CD14-positive monocyte (primary cell): ENCODE results near the gene PRPF31. TPM values are rescaled to one million over a fixed set of nuclear protein-coding genes. Genes with fewer than 3 reads are reported as not detected.
A peak's percentile ranks its signal among the peaks of the same experiment; 100 is the strongest.
"Not testable (repeated sequence)": the region's sequence is repeated elsewhere in the genome, so short reads cannot be mapped to it uniquely, and the experiment has no call there.

Experiments
- DNase-seq, 3 donors: peaks; one replicate each; pipeline ENCODE4 v3.0.0-alpha.2; 2011 to 2022
- H2AFZ ChIP-seq: 2 replicates; pipeline ENCODE4 v1.6.0; 2012; ENCODE audit warnings: mild to moderate bottlenecking, low read depth, low read length, inconsistent platforms; ENCODE audit not compliant: insufficient read depth, poor library complexity, severe bottlenecking
- H3K27ac ChIP-seq, 2 donors: 1 replicate in 1 of 2; 2 replicates in 1 of 2; pipeline ENCODE4 v1.5.1; 2012 to 2013; ENCODE audit warnings: low read length in 2 of 2, control low read depth in 1 of 2, inconsistent platforms in 1 of 2, low read depth in 1 of 2, mild to moderate bottlenecking in 1 of 2
- H3K27me3 ChIP-seq, 2 donors: one replicate each; pipeline versions ENCODE4 v1.6.0 to v1.6.1; 2011 to 2013; ENCODE audit warnings: low read length in 2 of 2; ENCODE audit not compliant: control insufficient read depth in 2 of 2, insufficient read depth in 2 of 2
- H3K36me3 ChIP-seq, 2 donors: replicated peaks in 1 of 2; 1 replicate in 1 of 2; 2 replicates in 1 of 2; pipeline versions ENCODE4 v1.5.1 to v1.6.1; 2012 to 2013; ENCODE audit warnings: low read length in 2 of 2, control low read depth in 1 of 2, inconsistent platforms in 1 of 2, mild to moderate bottlenecking in 1 of 2; ENCODE audit not compliant: insufficient read depth in 2 of 2, control insufficient read depth in 1 of 2
- H3K4me1 ChIP-seq, 2 donors: 1 replicate in 1 of 2; 2 replicates in 1 of 2; pipeline versions ENCODE4 v1.5.1 to v1.6.1; 2012 to 2013; ENCODE audit warnings: low read length in 2 of 2, control low read depth in 1 of 2, inconsistent platforms in 1 of 2, mild to moderate bottlenecking in 1 of 2, moderate library complexity in 1 of 2; ENCODE audit not compliant: insufficient read depth in 2 of 2, control insufficient read depth in 1 of 2
- H3K4me2 ChIP-seq: replicated peaks from 2 replicates; pipeline ENCODE3; 2012; ENCODE audit warnings: low read length, moderate library complexity, mild to moderate bottlenecking; ENCODE audit not compliant: poor library complexity, severe bottlenecking; ENCODE audit errors: extremely low read depth
- H3K4me3 ChIP-seq, 3 experiments: fragments of 200-600 bp in 1 of 3; sonication (generic) in 1 of 3; replicated peaks in 1 of 3; 1 replicate in 2 of 3; 2 replicates in 1 of 3; pipeline ENCODE4 v1.5.1; 2011 to 2013; ENCODE audit warnings: low read length in 3 of 3, mild to moderate bottlenecking in 3 of 3, control low read depth in 2 of 3, low read depth in 2 of 3, inconsistent platforms in 1 of 3, moderate library complexity in 1 of 3
- H3K79me2 ChIP-seq: 2 replicates; pipeline ENCODE4 v1.6.0; 2012; ENCODE audit warnings: mild to moderate bottlenecking, control low read depth, inconsistent platforms, low read length, moderate library complexity; ENCODE audit not compliant: insufficient read depth
- H3K9ac ChIP-seq: 2 replicates; pipeline ENCODE4 v1.6.0; 2017; ENCODE audit warnings: low read length, mild to moderate bottlenecking; ENCODE audit not compliant: insufficient read depth, poor library complexity, severe bottlenecking
- H3K9me3 ChIP-seq, 2 donors: replicated peaks in 1 of 2; 1 replicate in 1 of 2; 2 replicates in 1 of 2; pipeline versions ENCODE4 v1.5.1 to v1.6.1; 2012 to 2013; ENCODE audit warnings: low read length in 2 of 2, control low read depth in 1 of 2; ENCODE audit not compliant: control insufficient read depth in 1 of 2, insufficient read depth in 1 of 2
- H4K20me1 ChIP-seq: 2 replicates; pipeline ENCODE4 v1.6.0; 2012; ENCODE audit warnings: mild to moderate bottlenecking, low read length, control low read depth, moderate library complexity; ENCODE audit not compliant: insufficient read depth
- H3K27ac Mint-ChIP-seq, 7 donors: one replicate each; pipeline ENCODE4 v1.8.0; 2020; ENCODE audit warnings: mild to moderate bottlenecking in 7 of 7, mixed read lengths in 7 of 7, moderate library complexity in 6 of 7, inconsistent platforms in 2 of 7
- H3K27me3 Mint-ChIP-seq, 3 donors: one replicate each; pipeline ENCODE4 v1.8.0; 2021 to 2022; ENCODE audit warnings: low read depth in 3 of 3, mild to moderate bottlenecking in 3 of 3, mixed read lengths in 3 of 3, moderate library complexity in 3 of 3, inconsistent platforms in 1 of 3
- H3K36me3 Mint-ChIP-seq, 2 donors: one replicate each; pipeline ENCODE4 v1.8.0; 2020; ENCODE audit warnings: mixed read lengths in 2 of 2, inconsistent platforms in 1 of 2, mild to moderate bottlenecking in 1 of 2
- H3K4me1 Mint-ChIP-seq: one replicate; pipeline ENCODE4 v1.8.0; 2020; ENCODE audit warnings: mild to moderate bottlenecking, mixed read lengths
- H3K4me3 Mint-ChIP-seq, 2 donors: one replicate each; pipeline ENCODE4 v1.8.0; 2020; ENCODE audit warnings: mild to moderate bottlenecking in 2 of 2, mixed read lengths in 2 of 2, moderate library complexity in 1 of 2
- H3K9me3 Mint-ChIP-seq, 7 donors: one replicate each; pipeline ENCODE4 v1.8.0; 2020 to 2022; ENCODE audit warnings: mixed read lengths in 7 of 7, mild to moderate bottlenecking in 6 of 7, moderate library complexity in 6 of 7, inconsistent platforms in 2 of 7
- WGBS: methylation state at CpG from one replicate; pipeline ENCODE4 v1.1.5; 2013; ENCODE audit warnings: missing lambda C conversion rate; ENCODE audit not compliant: insufficient coverage; 5-methylcytosine and 5-hydroxymethylcytosine counted together
- intact Hi-C, 2 donors: fragments of 100-400 bp; cut with micrococcal nuclease; formaldehyde crosslinking; loops; one replicate each; pipeline versions ENCODE4 v1.15.0 to v1.15.1; 2023
- polyA plus RNA-seq, 3 donors: library from polyadenylated mRNA; depleted of rRNA in 1 of 3; unstranded in 2 of 3; stranded (reverse) in 1 of 3; fragments of 300-500 nt in 2 of 3; fragments of >200 nt in 1 of 3; fragmentation: Illumina TruSeq in 2 of 3; gene quantifications; 1 replicate in 2 of 3; 2 replicates in 1 of 3; pipeline ENCODE4 v1.2.3, GENCODE V29; 2012 to 2021
- TF ChIP-seq, protein P1 (sequence below): fragments of 200-600 bp; IDR thresholded peaks from one replicate; pipeline ENCODE4 v1.8.0; 2022; ENCODE audit warnings: antibody characterized with exemption, mild to moderate bottlenecking

The PRPF31 gene
- polyA plus RNA-seq, 3 donors = 34.4 to 51.8 (median 37.6) TPM

DNA sequence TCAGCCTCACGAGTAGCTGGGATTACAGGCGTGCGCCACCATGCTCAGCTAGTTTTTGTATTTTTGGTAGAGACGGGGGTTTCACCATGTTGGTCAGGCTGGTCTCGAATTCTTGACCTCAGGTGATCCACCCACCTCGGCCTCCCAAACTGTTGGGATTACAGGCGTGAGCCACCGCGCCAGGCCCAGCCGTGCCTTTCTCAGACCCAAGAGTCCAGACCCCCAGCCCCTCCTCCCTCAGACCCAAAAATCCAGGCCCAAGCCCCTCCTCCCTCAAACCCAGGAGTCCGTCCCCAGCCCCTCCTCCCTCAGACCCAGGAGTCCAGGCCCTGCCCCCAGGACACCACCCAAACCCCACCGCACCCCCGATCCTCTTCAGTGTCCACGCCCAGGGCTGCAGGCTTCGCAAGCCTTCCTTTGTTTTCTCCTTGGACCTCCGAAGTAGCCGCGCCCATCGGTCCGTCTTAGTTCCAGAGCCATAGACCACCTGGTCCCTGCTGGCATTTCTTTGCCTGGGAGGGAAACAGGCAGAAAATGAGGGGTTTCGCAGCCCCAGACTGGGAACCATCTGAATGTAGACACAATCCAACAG is 53.7 kb downstream of the PRPF31 start:
- H3K4me3 Mint-ChIP-seq = no peak overlapping the region
- intact Hi-C loops = loop anchor here (2.0 to 5.0 kb wide), 3 partner anchors 33 to 63 kb away; partner anchors contain the start of gene RPS9 (in 1 of the 2)

DNA sequence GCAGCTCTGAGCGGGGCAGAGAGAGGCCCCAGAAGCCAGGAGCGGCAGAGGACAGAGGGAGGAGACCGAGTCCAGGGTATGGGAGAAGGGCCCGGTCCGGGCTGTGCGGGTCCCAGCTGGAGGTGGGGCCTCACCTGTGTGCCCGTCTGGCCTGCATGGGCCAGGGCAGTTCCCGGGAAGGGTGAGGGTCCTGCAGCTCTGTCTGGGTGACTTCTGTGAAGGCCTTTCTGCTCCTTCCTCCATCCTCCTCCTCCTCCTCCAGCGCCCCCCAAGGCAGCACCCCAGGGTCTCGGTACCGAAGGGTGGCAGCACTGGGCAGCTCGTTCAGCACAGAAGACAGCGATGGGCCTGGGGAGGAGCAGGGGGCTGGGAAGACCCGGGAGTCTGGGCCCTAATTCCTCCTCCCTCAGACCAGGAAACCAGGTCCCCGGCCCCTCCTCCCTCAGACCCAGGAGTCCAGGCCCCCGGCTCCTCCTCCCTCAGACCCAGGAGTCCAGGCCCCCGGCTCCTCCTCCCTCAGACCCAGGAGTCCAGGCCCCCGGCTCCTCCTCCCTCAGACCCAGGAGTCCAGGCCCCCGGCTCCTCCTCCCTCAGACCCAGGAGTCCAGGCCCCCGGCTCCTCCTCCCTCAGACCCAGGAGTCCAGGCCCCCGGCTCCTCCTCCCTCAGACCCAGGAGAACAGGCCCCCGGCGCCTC is 56.3 kb downstream of the PRPF31 start:
- H3K27me3 ChIP-seq, H3K27me3 Mint-ChIP-seq, H3K4me2 ChIP-seq, H3K9me3 Mint-ChIP-seq, H3K9ac ChIP-seq, H4K20me1 ChIP-seq, H3K4me3 Mint-ChIP-seq, H3K4me3 ChIP-seq, H2AFZ ChIP-seq, H3K79me2 ChIP-seq, H3K27ac ChIP-seq, H3K36me3 ChIP-seq, DNase-seq, H3K9me3 ChIP-seq, H3K27ac Mint-ChIP-seq: not testable (repeated sequence)
- WGBS = 94% methylated on average over 5 of the region's 23 CpGs
- H3K4me1 Mint-ChIP-seq = peaks cover 21% of the 10 kb centered on the region
- H3K36me3 Mint-ChIP-seq = peaks cover 9 to 26% of the 10 kb centered on the region in 2 donors
- H3K4me1 ChIP-seq = peaks cover 21 to 33% of the 10 kb centered on the region in 2 donors
- intact Hi-C loops = loop anchor here in 1 of 2 donors (5.0 kb wide), 1 partner anchor 155 kb away; no protein-coding TSS in a partner anchor

More for the DNA sequence above, 53.7 kb downstream of the PRPF31 start:
- WGBS = 92% methylated on average over 15 of the region's 21 CpGs
- H3K9ac ChIP-seq = no peak overlapping the region
- Mint-ChIP-seq H3K36me3 (peaks cover 0 to under 1% of the 10 kb centered on the region in 2 donors), H3K4me1 (peaks cover 27% of the 10 kb centered on the region), H3K9me3 (peaks cover 0 to 9% (median 0%) of the 10 kb centered on the region in 7 donors), H3K27ac (peak overlapping the region in 1 of 7 donors; percentile 50), H3K27me3 (peaks cover 6 to 31% (median 11%) of the 10 kb centered on the region in 3 donors)
- no peak overlapping the region for H2AFZ ChIP-seq
- H3K36me3 ChIP-seq = no peaks in the 10 kb centered on the region
- H3K4me2 ChIP-seq = no peak overlapping the region
- H4K20me1 ChIP-seq = no peaks in the 10 kb centered on the region
- peaks cover 0 to 9% of the 10 kb centered on the region in 2 donors for H3K27me3 ChIP-seq
- H3K27ac ChIP-seq = no peak overlapping the region
- TF ChIP-seq, protein P1, sequence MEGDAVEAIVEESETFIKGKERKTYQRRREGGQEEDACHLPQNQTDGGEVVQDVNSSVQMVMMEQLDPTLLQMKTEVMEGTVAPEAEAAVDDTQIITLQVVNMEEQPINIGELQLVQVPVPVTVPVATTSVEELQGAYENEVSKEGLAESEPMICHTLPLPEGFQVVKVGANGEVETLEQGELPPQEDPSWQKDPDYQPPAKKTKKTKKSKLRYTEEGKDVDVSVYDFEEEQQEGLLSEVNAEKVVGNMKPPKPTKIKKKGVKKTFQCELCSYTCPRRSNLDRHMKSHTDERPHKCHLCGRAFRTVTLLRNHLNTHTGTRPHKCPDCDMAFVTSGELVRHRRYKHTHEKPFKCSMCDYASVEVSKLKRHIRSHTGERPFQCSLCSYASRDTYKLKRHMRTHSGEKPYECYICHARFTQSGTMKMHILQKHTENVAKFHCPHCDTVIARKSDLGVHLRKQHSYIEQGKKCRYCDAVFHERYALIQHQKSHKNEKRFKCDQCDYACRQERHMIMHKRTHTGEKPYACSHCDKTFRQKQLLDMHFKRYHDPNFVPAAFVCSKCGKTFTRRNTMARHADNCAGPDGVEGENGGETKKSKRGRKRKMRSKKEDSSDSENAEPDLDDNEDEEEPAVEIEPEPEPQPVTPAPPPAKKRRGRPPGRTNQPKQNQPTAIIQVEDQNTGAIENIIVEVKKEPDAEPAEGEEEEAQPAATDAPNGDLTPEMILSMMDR = no peak
- H3K79me2 ChIP-seq = no peaks in the 10 kb centered on the region
- H3K4me3 ChIP-seq = no peak overlapping the region
- H3K4me1 ChIP-seq = peaks cover 30 to 44% of the 10 kb centered on the region in 2 donors
- DNase-seq = no peak
- H3K9me3 ChIP-seq = no peaks in the 10 kb centered on the region
